ENCODE results near the gene PRR20D.
"Not testable (repeated sequence)": the region's sequence is repeated elsewhere in the genome, so short reads cannot be mapped to it uniquely, and the experiment has no call there.

The PRR20D gene

GRCh38 chr13:57160332-57160731 lies at the start of gene PRR20D:
PRR20D (plus strand) TSS chr13:57160632; CDS start chr13:57161019, 387 bp downstream.
- in situ Hi-C loops (cut with HindIII; ENCODE audit: low pct_ligation_motif_present, low pct_unique_long_range_greater_than_20kb, low sequenced_read_pairs); DNase-seq: not testable (repeated sequence)

- no peak for DNase-seq
- in situ Hi-C loops (cut with HindIII; ENCODE audit: low pct_ligation_motif_present, low pct_unique_long_range_greater_than_20kb, low sequenced_read_pairs), result no loop called here
Measured at GRCh38 chr13:57114945-57115344, 45.5 kb upstream of the PRR20D start.

DNA sequence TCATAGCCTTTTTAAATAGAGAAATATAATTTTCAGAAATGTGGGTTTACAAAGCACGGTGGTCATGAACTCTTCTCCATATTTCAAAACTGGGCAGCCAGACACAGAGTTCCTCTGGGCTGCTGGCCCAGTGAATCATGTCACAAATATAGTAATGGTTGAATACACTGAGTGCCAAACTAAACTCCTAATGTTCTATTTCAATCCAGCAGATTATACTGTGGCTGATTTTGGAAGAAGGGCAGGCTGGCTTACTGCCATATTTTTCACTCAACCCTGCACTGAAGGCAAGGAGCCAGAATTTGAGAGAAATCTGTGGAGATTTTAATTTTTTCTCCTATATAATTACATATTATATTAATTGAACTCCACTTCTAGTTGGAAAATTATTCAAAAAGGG lies 36.8 kb upstream of the PRR20D start:
- in situ Hi-C loops (cut with HindIII; ENCODE audit: low pct_ligation_motif_present, low pct_unique_long_range_greater_than_20kb, low sequenced_read_pairs), result no loop called here
- no peak for DNase-seq

- in situ Hi-C loops (cut with HindIII; ENCODE audit: low pct_ligation_motif_present, low pct_unique_long_range_greater_than_20kb, low sequenced_read_pairs), result no loop called here
- DNase-seq, result peak; percentile 0
Measured at GRCh38 chr13:57128909-57129308, 31.5 kb upstream of the PRR20D start.

GRCh38 chr13:57136093-57136492 lies 24.3 kb upstream of the PRR20D start:
- in situ Hi-C loops (cut with HindIII; ENCODE audit: low pct_ligation_motif_present, low pct_unique_long_range_greater_than_20kb, low sequenced_read_pairs), result no loop called here
- DNase-seq, result no peak

GRCh38 chr13:57137585-57137984 lies 22.8 kb upstream of the PRR20D start:
- in situ Hi-C loops (cut with HindIII; ENCODE audit: low pct_ligation_motif_present, low pct_unique_long_range_greater_than_20kb, low sequenced_read_pairs), result no loop called here
- DNase-seq, result no peak

DNA sequence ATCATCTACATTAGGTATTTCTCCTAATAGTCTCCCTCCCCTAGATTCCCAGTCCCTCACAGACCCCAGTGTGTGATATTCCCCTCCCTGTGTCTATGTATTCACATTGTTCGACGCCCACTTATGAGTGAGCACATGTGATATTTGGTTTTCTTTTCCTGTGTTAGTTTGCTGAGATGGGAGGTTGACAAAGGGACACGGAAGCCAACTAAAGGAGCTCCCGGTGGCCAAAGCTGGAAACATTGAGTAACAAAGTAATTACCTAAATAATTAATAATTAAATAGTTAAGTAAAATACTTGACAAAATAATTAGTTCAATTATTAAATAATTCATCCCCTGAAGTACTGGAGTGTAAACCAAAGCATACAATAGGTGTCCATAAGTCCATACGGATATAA lies 21.4 kb upstream of the PRR20D start:
- in situ Hi-C loops (cut with HindIII; ENCODE audit: low pct_ligation_motif_present, low pct_unique_long_range_greater_than_20kb, low sequenced_read_pairs), result no loop called here
- DNase-seq, result no peak

DNA sequence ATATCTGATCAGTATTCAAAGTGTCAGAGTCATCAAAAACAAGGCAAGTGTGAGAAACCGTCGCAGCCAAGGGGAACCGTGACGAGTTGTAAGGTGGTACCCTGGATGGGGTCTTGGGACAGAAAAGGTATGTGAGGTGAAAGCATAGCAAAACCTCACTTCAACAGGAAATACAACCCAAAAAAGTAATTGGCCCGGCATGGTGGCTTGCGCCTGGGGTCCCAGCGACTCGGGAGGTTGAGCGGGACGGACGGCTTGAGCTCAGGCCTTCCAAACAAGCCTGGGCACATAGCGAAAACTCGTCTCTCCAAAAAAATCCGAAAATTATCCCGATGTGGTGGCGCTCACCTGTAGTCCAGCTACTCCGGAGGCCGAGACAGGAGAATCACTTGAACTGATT lies 20.7 kb upstream of the PRR20D start:
- DNase-seq; in situ Hi-C loops (cut with HindIII; ENCODE audit: low pct_ligation_motif_present, low pct_unique_long_range_greater_than_20kb, low sequenced_read_pairs): not testable (repeated sequence)

- in situ Hi-C loops (cut with HindIII; ENCODE audit: low pct_ligation_motif_present, low pct_unique_long_range_greater_than_20kb, low sequenced_read_pairs); DNase-seq: not testable (repeated sequence)
Measured at GRCh38 chr13:57140235-57140968, 20.0 kb upstream of the PRR20D start, which contains the start of gene PRR20A. PRR20A (plus strand) TSS chr13:57140918; CDS start chr13:57141305, 387 bp downstream.

DNA sequence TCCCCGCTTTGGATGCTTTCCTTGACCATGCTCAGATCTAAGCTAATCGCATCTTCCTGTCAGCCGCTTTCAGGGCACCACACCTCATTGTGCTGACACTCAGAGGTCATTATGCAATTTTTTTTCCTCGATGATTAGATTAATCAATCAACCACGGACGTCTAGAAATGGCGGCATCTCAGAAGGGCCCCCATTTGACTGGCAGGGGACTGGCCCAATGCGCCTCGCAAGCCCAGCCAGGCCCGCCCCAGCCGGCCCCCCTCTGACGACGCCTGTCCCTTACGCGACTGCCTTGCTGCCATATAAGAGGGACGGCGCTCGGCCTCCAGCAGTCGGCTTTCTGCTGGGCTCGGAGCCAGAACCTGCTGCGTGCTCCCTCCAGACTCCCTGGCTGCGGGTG lies 13.2 kb upstream of the PRR20D start, which contains the start of gene PRR20B:
Gene PRR20B, plus strand, starts transcription at position 301 of the 400 bp plus-strand sequence. CDS start 387 bp downstream, outside the sequence.
- DNase-seq; in situ Hi-C loops (cut with HindIII; ENCODE audit: low pct_ligation_motif_present, low pct_unique_long_range_greater_than_20kb, low sequenced_read_pairs): not testable (repeated sequence)

DNA sequence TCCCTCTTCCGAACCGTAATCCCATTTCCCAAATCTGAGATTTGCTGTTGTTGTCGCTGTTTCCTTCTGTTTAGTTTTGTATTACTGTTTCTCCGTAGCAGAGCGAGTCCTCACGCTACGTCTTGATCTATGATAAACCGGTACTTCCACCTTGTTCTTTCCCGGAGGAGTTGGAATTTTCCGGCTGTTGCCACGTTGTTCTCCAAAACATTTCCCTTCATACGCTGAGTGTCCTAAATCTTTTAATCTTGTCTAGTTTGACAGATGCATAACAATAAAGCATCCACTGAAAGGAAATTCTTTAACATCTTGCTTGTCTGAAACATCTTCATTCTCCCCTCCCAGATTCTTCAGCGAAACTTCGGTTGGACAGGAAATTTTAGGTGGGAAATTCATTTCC lies 12.3 kb upstream of the PRR20D start:
- in situ Hi-C loops (cut with HindIII; ENCODE audit: low pct_ligation_motif_present, low pct_unique_long_range_greater_than_20kb, low sequenced_read_pairs), result not testable (repeated sequence)

GRCh38 chr13:57153761-57154160 lies 6.7 kb upstream of the PRR20D start, which contains the start of gene PRR20C:
PRR20C (plus strand) TSS chr13:57154061; CDS start chr13:57154448, 387 bp downstream.
- DNase-seq; in situ Hi-C loops (cut with HindIII; ENCODE audit: low pct_ligation_motif_present, low pct_unique_long_range_greater_than_20kb, low sequenced_read_pairs): not testable (repeated sequence)

More for the DNA sequence above, 12.3 kb upstream of the PRR20D start:
- DNase-seq, result not testable (repeated sequence)

DNA sequence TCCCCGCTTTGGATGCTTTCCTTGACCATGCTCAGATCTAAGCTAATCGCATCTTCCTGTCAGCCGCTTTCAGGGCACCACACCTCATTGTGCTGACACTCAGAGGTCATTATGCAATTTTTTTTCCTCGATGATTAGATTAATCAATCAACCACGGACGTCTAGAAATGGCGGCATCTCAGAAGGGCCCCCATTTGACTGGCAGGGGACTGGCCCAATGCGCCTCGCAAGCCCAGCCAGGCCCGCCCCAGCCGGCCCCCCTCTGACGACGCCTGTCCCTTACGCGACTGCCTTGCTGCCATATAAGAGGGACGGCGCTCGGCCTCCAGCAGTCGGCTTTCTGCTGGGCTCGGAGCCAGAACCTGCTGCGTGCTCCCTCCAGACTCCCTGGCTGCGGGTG lies 6.5 kb downstream of the PRR20D start, which contains the start of gene PRR20E:
Gene PRR20E, plus strand, starts transcription at position 301 of the 400 bp plus-strand sequence. CDS start 387 bp downstream, outside the sequence.
- DNase-seq; in situ Hi-C loops (cut with HindIII; ENCODE audit: low pct_ligation_motif_present, low pct_unique_long_range_greater_than_20kb, low sequenced_read_pairs): not testable (repeated sequence)

GRCh38 chr13:57191667-57192066 lies 31.2 kb downstream of the PRR20D start:
- in situ Hi-C loops (cut with HindIII; ENCODE audit: low pct_ligation_motif_present, low pct_unique_long_range_greater_than_20kb, low sequenced_read_pairs), result no loop called here
- DNase-seq, result no peak

DNA sequence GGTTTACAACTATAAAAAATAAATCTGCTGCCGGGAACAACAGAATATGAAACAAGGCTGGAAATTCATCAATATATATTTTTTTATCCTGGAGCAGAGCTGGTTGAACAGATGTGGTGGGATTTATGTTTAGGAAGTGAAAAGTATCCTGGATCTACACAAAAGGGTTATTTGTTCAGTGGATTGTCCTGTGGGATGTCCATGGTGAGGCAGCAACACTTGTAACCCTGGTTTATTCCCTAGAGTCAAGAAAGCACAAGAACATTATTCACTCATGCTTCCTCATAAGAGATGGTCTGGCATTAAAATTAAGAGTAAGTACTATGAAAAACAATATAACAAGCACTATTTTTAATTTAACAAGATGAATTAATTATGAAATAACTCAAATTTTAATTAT lies 52.6 kb downstream of the PRR20D start:
- DNase-seq, result no peak
- in situ Hi-C loops (cut with HindIII; ENCODE audit: low pct_ligation_motif_present, low pct_unique_long_range_greater_than_20kb, low sequenced_read_pairs), result no loop called here

Data from ACHN (cell line).